ENCODE measurements around the gene SPACA9. TPM values are rescaled to one million over a fixed set of nuclear protein-coding genes. Genes with fewer than 3 reads are reported as not detected.

SPACA9 gene
- total RNA-seq, 3 donors from 2014 or later (not counting 1 experiment from before 2014, with no cell fraction given), result 1.1 to 1.6 (median 1.4) TPM

DNA sequence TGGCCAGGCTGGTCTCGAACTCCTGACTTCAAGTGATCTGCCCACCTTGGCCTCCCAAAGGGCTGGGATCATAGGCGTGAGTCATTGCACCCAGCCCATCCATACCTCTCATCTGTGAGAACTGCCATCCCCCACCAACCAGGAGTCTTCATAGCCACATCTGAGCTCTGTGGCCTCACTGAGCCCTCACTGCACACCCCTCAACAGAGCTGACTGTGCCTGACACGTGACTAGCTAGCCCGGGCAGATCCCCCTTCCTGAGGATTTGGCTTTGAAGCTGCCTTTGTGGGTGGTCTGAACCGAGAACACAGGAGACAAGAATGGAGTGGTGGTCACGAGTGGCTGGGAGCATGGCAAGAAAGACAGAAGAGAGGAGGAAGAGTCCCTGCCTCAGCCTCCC, 16.2 kb upstream of the SPACA9 start:
- no peaks in the 10 kb centered on the region for H3K9me3 ChIP-seq (ENCODE audit: control insufficient read depth, insufficient read depth, low read length)
- no peaks in the 10 kb centered on the region for H3K4me1 Mint-ChIP-seq
- H3K4me3 ChIP-seq (ENCODE audit: low read length), result no peak overlapping the region
- no peak for ATAC-seq
- TF ChIP-seq, protein P1, sequence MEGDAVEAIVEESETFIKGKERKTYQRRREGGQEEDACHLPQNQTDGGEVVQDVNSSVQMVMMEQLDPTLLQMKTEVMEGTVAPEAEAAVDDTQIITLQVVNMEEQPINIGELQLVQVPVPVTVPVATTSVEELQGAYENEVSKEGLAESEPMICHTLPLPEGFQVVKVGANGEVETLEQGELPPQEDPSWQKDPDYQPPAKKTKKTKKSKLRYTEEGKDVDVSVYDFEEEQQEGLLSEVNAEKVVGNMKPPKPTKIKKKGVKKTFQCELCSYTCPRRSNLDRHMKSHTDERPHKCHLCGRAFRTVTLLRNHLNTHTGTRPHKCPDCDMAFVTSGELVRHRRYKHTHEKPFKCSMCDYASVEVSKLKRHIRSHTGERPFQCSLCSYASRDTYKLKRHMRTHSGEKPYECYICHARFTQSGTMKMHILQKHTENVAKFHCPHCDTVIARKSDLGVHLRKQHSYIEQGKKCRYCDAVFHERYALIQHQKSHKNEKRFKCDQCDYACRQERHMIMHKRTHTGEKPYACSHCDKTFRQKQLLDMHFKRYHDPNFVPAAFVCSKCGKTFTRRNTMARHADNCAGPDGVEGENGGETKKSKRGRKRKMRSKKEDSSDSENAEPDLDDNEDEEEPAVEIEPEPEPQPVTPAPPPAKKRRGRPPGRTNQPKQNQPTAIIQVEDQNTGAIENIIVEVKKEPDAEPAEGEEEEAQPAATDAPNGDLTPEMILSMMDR (IDR thresholded peaks at IDR 0.05), result no peak
- no peaks in the 10 kb centered on the region for H3K27me3 ChIP-seq (ENCODE audit: control insufficient read depth, insufficient read depth, low read length)
- H3K36me3 ChIP-seq (ENCODE audit: control insufficient read depth, insufficient read depth, low read length), result no peaks in the 10 kb centered on the region
- no peaks in the 10 kb centered on the region for H3K36me3 Mint-ChIP-seq
- H3K4me3 Mint-ChIP-seq, result no peak overlapping the region
- no peaks in the 10 kb centered on the region for H3K27me3 Mint-ChIP-seq (ENCODE audit: low read depth in 2 of 2)
- DNase-seq, result no peak
- no peaks in the 10 kb centered on the region for H3K4me1 ChIP-seq (ENCODE audit: control insufficient read depth, insufficient read depth, low read length)
- WGBS (ENCODE audit: insufficient coverage), result 47% methylated on average over 6 of the region's 6 CpGs
- intact Hi-C loops (cut with micrococcal nuclease), result no loop called here
- no peak overlapping the region for H3K27ac ChIP-seq (ENCODE audit: low read length)
- H3K27ac Mint-ChIP-seq, result no peak overlapping the region
- H3K9me3 Mint-ChIP-seq, result no peaks in the 10 kb centered on the region

DNA sequence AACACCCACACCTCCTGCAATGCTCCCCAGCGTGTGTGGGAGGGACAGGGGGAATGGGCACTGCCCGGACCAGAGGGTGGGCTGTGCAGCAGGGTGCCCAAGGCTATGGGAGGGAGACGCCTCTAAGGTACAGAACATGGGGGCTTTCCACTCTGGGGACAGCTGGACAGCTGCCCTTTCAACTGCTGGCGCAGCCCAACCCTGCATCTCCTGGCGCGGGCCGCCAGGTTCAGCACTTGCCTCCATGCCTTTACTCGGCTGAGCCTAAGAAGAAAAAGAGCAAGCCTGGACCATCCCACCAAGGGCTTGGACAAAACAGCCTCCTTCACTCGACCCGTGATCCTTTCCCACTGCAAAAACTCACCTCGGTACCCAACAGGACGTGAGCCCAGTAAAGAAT, 15.6 kb upstream of the SPACA9 start:
- no peaks in the 10 kb centered on the region for H3K27me3 Mint-ChIP-seq (ENCODE audit: low read depth in 2 of 2)
- H3K9me3 Mint-ChIP-seq, result no peaks in the 10 kb centered on the region
- Histone ChIP-seq H3K36me3 (ENCODE audit: control insufficient read depth, insufficient read depth, low read length) (no peaks in the 10 kb centered on the region), H3K4me1 (ENCODE audit: control insufficient read depth, insufficient read depth, low read length) (no peaks in the 10 kb centered on the region), H3K27ac (ENCODE audit: low read length) (no peak overlapping the region), H3K27me3 (ENCODE audit: control insufficient read depth, insufficient read depth, low read length) (no peaks in the 10 kb centered on the region), H3K9me3 (ENCODE audit: control insufficient read depth, insufficient read depth, low read length) (no peaks in the 10 kb centered on the region), H3K4me3 (ENCODE audit: low read length) (no peak overlapping the region)
- H3K36me3 Mint-ChIP-seq, result no peaks in the 10 kb centered on the region
- H3K27ac Mint-ChIP-seq, result no peak overlapping the region
- ATAC-seq (no peak), DNase-seq (no peak)
- H3K4me1 Mint-ChIP-seq, result no peaks in the 10 kb centered on the region
- TF ChIP-seq, protein P1 (IDR thresholded peaks at IDR 0.05), result no peak
- WGBS (ENCODE audit: insufficient coverage), result 83% methylated on average over 12 of the region's 12 CpGs
- no peak overlapping the region for H3K4me3 Mint-ChIP-seq
- intact Hi-C loops (cut with micrococcal nuclease), result no loop called here

DNA sequence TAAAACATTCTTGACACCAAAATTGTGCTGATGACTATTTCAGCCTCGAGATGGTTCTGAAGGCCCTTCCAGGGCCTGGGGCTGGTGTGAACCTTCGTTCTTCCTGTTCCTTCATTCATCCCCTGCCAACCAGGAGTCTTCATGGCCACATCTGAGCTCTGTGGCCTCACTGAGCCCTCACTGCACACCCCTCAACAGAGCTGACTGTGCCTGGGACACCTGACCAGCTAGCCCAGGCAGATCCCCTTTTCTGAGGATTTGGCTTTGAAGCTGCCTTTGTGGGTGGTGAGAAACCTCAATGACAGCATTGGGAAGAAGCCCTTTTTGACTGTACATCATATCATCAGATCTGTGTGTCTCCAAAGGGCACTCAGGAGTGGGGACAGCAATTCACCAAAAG, 14.4 kb upstream of the SPACA9 start:
- H3K4me3 Mint-ChIP-seq, result no peak overlapping the region
- no peaks in the 10 kb centered on the region for H3K9me3 Mint-ChIP-seq
- ATAC-seq, result no peak
- H3K27ac Mint-ChIP-seq, result no peak overlapping the region
- Histone ChIP-seq H3K9me3 (ENCODE audit: control insufficient read depth, insufficient read depth, low read length) (no peaks in the 10 kb centered on the region), H3K4me1 (ENCODE audit: control insufficient read depth, insufficient read depth, low read length) (no peaks in the 10 kb centered on the region), H3K36me3 (ENCODE audit: control insufficient read depth, insufficient read depth, low read length) (no peaks in the 10 kb centered on the region), H3K27me3 (ENCODE audit: control insufficient read depth, insufficient read depth, low read length) (no peaks in the 10 kb centered on the region), H3K4me3 (ENCODE audit: low read length) (no peak overlapping the region), H3K27ac (ENCODE audit: low read length) (no peak overlapping the region)
- no peaks in the 10 kb centered on the region for H3K36me3 Mint-ChIP-seq
- WGBS (ENCODE audit: insufficient coverage), result 50% methylated on average over 2 of the region's 2 CpGs
- H3K4me1 Mint-ChIP-seq, result no peaks in the 10 kb centered on the region
- H3K27me3 Mint-ChIP-seq (ENCODE audit: low read depth in 2 of 2), result no peaks in the 10 kb centered on the region
- intact Hi-C loops (cut with micrococcal nuclease), result no loop called here
- no peak for DNase-seq
- TF ChIP-seq, protein P1 (IDR thresholded peaks at IDR 0.05), result no peak

DNA sequence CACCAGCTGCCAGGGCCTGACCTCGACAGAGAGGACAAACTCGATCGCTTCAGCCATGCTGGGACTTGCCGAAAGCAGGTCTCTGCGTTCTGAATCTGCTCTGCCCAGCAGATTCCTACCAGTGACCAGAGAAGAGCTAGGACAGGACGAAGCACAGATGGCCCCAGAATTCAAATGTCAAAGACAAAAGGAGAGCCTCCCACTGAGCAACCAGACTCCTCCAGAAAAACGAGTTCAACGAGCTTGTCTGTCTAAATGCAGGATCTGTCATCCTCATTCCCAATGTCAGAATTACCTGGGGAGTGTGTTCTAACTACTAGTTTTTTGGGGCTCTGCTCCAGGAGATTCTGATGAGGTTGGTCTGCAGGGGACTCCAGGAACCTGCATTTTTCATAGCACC, 14.0 kb upstream of the SPACA9 start:
- no peaks in the 10 kb centered on the region for H3K27me3 Mint-ChIP-seq (ENCODE audit: low read depth in 2 of 2)
- no peaks in the 10 kb centered on the region for H3K27me3 ChIP-seq (ENCODE audit: control insufficient read depth, insufficient read depth, low read length)
- no peaks in the 10 kb centered on the region for H3K4me1 ChIP-seq (ENCODE audit: control insufficient read depth, insufficient read depth, low read length)
- H3K27ac ChIP-seq (ENCODE audit: low read length), result no peak overlapping the region
- H3K4me1 Mint-ChIP-seq, result no peaks in the 10 kb centered on the region
- no peaks in the 10 kb centered on the region for H3K36me3 Mint-ChIP-seq
- H3K36me3 ChIP-seq (ENCODE audit: control insufficient read depth, insufficient read depth, low read length), result no peaks in the 10 kb centered on the region
- H3K4me3 Mint-ChIP-seq, result no peak overlapping the region
- H3K4me3 ChIP-seq (ENCODE audit: low read length), result no peak overlapping the region
- ATAC-seq (no peak), DNase-seq (no peak)
- no peak overlapping the region for H3K27ac Mint-ChIP-seq
- WGBS (ENCODE audit: insufficient coverage), result 74% methylated on average over 8 of the region's 8 CpGs
- H3K9me3 ChIP-seq (ENCODE audit: control insufficient read depth, insufficient read depth, low read length), result no peaks in the 10 kb centered on the region
- H3K9me3 Mint-ChIP-seq, result no peaks in the 10 kb centered on the region
- intact Hi-C loops (cut with micrococcal nuclease), result no loop called here
- TF ChIP-seq, protein P1 (IDR thresholded peaks at IDR 0.05), result no peak
